T-helper 17 cell (primary cell): ENCODE results near the gene UNC5C. TPM values are rescaled to one million over a fixed set of nuclear protein-coding genes. Genes with fewer than 3 reads are reported as not detected.

Experiments used
- ATAC-seq: fragments of 150-1000 bp; cut with Tn5 transposase; 2 replicates; pipeline ENCODE4 v1.10.0; 2021; ENCODE audit warnings: mild to moderate bottlenecking, moderate library complexity
- DNase-seq, 3 donors: peaks; one replicate each; pipeline versions ENCODE4 v3.0.0 to v3.0.0-alpha.2; 2020 to 2021
- H3K9me3 ChIP-seq: one replicate; pipeline ENCODE4 v1.7.0; 2013; ENCODE audit warnings: low read length, mild to moderate bottlenecking; ENCODE audit not compliant: control insufficient read depth, poor library complexity, severe bottlenecking
- H3K27ac Mint-ChIP-seq: one replicate; pipeline ENCODE4 v1.8.0; 2022; ENCODE audit warnings: mild to moderate bottlenecking, moderate library complexity, mixed read lengths
- H3K27me3 Mint-ChIP-seq: one replicate; pipeline ENCODE4 v1.8.0; 2022; ENCODE audit warnings: mixed read lengths
- H3K36me3 Mint-ChIP-seq: one replicate; pipeline ENCODE4 v1.8.0; 2022; ENCODE audit warnings: low read depth, mixed read lengths
- H3K4me1 Mint-ChIP-seq: one replicate; pipeline ENCODE4 v1.8.0; 2022; ENCODE audit warnings: mild to moderate bottlenecking, mixed read lengths
- H3K4me3 Mint-ChIP-seq: one replicate; pipeline ENCODE4 v1.8.0; 2022; ENCODE audit warnings: mild to moderate bottlenecking, moderate library complexity, mixed read lengths
- total RNA-seq, 4 donors: library from RNA in 2 of 4; stranded (reverse) in 2 of 4; gene quantifications; one replicate each; pipeline ENCODE4 v1.2.3 and lab custom pipeline; 2022 to 2026

The UNC5C gene
- total RNA-seq, 2 donors from 2014 or later = 0.18 TPM; not detected in 1

DNA sequence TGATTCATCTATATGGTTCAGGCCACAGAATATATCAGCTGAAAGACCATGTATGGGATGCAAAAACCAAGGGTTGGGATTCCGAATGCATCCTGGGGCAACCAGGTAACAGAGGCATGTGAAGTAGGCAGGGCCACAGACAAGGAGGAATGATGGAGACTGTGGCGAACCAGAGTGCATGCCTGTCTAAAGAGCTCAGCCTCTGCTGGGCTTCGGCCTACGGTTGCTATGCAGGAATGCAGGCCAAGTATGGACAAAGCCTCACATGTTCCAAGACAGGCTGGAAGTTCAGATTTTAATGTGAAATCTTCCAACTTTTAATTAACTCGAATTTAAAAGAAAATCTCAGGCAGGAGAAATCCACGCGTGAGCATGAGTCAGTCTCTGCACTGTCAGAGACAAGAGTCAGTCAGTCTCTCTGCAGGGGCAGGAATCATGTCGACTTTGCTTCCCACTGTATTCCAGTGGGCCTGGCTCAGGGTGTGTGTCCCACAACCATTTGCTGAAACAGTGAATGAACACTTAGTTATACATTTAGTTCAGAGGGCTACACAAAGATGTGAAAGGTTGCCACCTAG lies 344.4 kb downstream of the UNC5C start:
- H3K4me3 Mint-ChIP-seq = no peak overlapping the region
- H3K9me3 ChIP-seq = no peaks in the 10 kb centered on the region
- peaks cover 4% of the 10 kb centered on the region for H3K4me1 Mint-ChIP-seq
- no peaks in the 10 kb centered on the region for H3K36me3 Mint-ChIP-seq
- no peak for ATAC-seq
- no peaks in the 10 kb centered on the region for H3K27me3 Mint-ChIP-seq
- DNase-seq = no peak
- H3K27ac Mint-ChIP-seq = no peak overlapping the region

DNA sequence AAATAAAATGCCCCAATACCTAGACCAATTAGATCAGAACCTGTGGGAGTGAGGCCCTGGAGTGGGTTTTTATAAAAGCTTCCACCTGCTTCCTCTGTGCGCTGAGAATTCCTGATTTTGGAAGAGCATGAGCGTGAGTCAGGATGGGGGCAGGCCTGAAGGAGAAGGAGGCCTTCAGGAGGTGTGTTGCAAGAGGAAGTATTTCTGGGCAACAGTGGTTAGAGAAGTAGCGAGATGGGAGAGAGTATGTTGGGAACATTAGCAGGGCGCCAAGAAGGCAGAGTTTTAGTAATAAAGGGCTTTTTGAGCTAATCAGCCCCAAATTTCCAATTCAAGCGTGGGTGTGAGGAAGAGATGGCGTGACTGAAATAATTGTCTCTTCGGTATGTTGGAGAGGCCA lies 349.8 kb downstream of the UNC5C start:
- no peak for DNase-seq
- ATAC-seq = no peak
- H3K27me3 Mint-ChIP-seq = no peaks in the 10 kb centered on the region
- H3K9me3 ChIP-seq = no peaks in the 10 kb centered on the region
- peaks cover 11% of the 10 kb centered on the region for H3K4me1 Mint-ChIP-seq
- H3K4me3 Mint-ChIP-seq = no peak overlapping the region
- H3K27ac Mint-ChIP-seq = no peak overlapping the region
- no peaks in the 10 kb centered on the region for H3K36me3 Mint-ChIP-seq

DNA sequence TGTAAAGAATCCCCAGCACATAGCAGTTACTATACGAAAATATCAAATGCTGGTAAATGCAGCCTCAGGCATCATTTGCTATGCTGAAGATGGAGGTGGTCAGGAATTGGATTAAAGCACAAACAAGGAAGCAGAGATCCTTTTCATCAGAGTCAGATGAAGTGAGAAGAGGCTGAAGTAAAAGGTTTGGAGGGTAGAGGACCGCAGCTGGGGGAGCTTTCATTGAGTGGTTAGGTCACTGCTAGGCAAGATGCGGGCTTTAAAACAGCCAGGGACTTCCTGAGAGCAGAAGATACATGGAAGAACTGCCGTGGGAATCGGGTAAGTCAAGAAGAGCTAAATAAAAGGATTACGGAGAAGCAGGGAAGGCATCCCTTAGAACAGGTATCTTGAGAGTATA lies 351.4 kb downstream of the UNC5C start:
- no peaks in the 10 kb centered on the region for H3K9me3 ChIP-seq
- Mint-ChIP-seq H3K4me1 (peaks cover 22% of the 10 kb centered on the region), H3K27ac (peak overlapping the region; percentile 41), H3K4me3 (no peak overlapping the region), H3K27me3 (no peaks in the 10 kb centered on the region), H3K36me3 (no peaks in the 10 kb centered on the region)
- DNase-seq = no peak
- no peak for ATAC-seq

DNA sequence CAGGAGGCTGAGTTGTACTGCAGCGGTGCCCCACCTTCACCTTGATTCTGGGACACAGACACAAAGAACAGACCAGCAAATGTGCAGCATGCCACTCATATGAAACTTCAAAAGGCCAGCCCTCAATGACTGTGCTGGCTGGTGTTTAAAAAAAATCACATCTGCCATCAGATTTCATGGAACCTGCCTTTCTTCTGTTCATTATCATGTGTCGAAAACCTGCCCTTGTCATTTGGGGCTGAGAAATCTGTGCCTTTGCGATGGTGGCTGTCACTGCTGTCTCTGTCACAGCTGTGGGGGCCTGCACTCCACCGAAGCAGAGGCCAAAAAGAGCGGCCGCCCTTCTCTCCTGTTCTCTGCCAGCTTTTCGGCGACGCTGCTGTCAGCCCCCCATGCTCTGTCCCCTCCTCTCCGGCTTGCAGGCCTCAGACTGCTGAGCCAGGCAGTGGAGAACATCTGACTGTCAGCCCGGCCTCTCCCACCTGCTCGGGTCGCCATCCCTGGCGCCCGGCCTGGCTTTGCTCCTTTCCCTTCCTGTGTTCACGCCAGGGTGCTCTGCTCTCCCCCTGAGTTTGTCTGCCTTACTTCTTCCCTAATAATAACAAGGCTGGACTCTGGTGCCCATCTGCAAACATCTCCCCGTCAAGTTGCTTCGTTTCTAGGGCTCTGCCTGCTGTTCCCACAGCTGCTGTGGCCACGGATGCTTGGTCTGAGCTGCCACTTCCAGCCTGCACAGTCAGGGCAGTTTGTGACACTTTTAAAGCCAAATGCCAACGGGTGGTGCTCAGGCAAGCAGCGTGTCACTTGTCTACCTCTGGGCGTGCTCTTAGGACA lies 355.2 kb downstream of the UNC5C start:
- Mint-ChIP-seq H3K36me3 (no peaks in the 10 kb centered on the region), H3K27ac (peak overlapping the region; percentile 98), H3K4me1 (peaks cover 44% of the 10 kb centered on the region), H3K27me3 (no peaks in the 10 kb centered on the region), H3K4me3 (no peak overlapping the region)
- DNase-seq = no peak
- no peak for ATAC-seq
- H3K9me3 ChIP-seq = no peaks in the 10 kb centered on the region

DNA sequence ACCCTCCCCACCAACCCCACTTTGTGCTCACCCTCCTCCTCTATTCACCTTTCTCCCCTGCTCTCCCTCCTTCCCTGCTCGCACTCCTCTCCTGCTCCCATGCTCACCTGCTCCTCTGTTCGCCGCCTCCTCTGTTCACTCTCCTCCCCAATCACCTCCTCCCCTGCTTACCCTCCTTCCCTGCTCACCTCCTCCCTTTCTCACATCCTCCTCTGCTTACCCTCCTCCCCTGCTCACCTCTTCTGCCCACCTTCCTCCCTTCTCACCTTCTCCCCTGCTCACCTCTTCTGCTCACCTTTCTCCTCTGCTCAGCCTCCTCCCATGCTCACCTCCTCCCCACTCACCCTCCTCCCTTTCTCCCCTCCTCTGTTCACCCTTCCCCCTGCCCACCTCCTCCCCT lies 357.2 kb downstream of the UNC5C start:
- no peaks in the 10 kb centered on the region for H3K27me3 Mint-ChIP-seq
- no peak for DNase-seq
- peaks cover 46% of the 10 kb centered on the region for H3K4me1 Mint-ChIP-seq
- no peak for ATAC-seq
- H3K36me3 Mint-ChIP-seq = no peaks in the 10 kb centered on the region
- H3K27ac Mint-ChIP-seq = peak overlapping the region; percentile 98
- no peaks in the 10 kb centered on the region for H3K9me3 ChIP-seq
- no peak overlapping the region for H3K4me3 Mint-ChIP-seq

DNA sequence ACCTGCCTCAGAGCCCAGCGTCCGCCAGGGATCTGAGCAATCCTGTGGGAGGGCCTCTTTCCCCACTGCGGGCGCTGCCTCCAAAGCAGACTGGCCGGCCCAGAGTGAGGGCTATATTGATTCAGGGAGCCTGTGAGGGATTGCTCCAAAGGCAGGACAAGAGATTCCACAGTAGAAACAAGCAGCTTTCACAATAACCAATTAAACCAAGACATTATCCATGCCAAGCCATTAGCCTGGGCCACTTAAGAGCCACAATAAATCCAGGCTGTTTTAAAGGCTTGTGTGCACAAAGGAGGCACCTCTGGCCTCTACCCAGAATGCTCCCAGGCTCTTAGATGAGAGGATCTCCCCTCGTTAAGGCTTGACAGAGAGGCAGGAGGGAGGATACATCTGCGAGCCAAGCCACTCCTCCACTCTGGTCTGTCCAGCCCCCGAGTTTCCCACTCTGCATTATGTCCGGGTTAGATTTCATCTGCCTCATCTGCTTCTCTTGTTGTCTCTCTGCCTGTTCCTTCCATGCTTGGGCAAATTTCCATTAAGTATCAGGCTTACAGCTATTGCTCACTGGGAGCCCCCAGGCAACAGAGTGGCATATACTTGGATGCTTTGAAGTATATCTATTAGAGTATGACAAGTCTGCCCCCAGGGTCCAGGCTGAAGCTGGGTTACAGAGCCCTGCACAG lies 357.9 kb downstream of the UNC5C start:
- Mint-ChIP-seq H3K4me3 (no peak overlapping the region), H3K27me3 (no peaks in the 10 kb centered on the region), H3K4me1 (peaks cover 46% of the 10 kb centered on the region), H3K36me3 (no peaks in the 10 kb centered on the region), H3K27ac (peak overlapping the region; percentile 98)
- no peak for DNase-seq
- no peak for ATAC-seq
- H3K9me3 ChIP-seq = no peaks in the 10 kb centered on the region

DNA sequence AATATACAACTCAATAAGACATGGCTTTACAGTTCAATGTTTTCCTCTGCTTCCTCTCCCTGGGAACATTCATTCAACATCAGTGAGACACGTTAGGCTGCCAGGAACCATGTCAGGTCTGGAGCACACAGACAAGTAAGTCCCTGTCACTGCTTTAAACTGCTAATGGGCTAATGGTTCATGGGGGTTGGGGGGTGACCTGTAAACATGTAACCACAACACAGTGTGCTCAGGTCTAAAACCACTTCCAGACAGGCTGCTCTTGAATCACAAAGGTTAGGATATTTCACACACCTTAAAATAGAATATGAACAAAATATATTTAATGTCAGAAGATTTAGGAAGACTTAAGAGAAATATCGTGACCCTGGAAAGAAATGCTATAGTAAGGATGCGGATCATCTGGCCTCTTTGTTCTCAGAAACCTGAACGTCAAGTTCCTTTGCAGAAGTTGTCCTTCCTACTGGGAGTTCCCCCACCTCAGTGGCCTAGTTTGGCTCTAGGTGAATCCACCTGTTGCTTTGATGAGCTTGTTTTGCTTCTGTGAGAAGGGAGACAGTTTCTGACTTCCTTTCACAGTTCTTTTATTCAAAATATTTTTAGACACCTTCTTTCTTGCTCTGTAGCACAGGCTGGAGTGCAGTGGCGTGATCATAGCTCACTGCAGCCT lies 359.9 kb downstream of the UNC5C start:
- peak overlapping the region; percentile 75 for H3K4me3 Mint-ChIP-seq
- H3K27ac Mint-ChIP-seq = peak overlapping the region; percentile 98
- no peaks in the 10 kb centered on the region for H3K9me3 ChIP-seq
- DNase-seq (no peak), ATAC-seq (peak; percentile 93)
- H3K36me3 Mint-ChIP-seq = no peaks in the 10 kb centered on the region
- H3K4me1 Mint-ChIP-seq = peaks cover 34% of the 10 kb centered on the region
- no peaks in the 10 kb centered on the region for H3K27me3 Mint-ChIP-seq

DNA sequence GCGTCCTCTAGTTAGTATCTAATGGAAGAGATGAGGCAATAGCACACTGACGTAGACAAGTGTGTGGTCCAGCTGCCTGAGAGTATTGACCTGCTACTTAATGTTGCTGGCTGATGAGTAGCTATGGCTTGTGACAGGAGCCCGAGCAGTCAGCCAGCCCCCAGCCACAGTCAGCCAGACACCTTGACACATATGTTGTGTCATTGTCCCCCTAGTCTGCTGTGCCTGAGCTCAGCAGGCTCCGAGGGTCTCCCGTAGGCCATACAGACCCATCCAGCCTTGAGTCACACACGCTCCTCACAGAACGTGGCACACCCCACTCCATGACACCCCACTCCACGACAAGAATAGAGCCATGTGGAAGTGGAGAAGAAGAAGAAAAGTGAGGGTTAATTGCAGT lies 362.1 kb downstream of the UNC5C start:
- DNase-seq (no peak), ATAC-seq (no peak)
- Mint-ChIP-seq H3K36me3 (no peaks in the 10 kb centered on the region), H3K4me1 (peaks cover 25% of the 10 kb centered on the region), H3K4me3 (no peak overlapping the region), H3K27ac (peak overlapping the region; percentile 65), H3K27me3 (no peaks in the 10 kb centered on the region)
- H3K9me3 ChIP-seq = no peaks in the 10 kb centered on the region

DNA sequence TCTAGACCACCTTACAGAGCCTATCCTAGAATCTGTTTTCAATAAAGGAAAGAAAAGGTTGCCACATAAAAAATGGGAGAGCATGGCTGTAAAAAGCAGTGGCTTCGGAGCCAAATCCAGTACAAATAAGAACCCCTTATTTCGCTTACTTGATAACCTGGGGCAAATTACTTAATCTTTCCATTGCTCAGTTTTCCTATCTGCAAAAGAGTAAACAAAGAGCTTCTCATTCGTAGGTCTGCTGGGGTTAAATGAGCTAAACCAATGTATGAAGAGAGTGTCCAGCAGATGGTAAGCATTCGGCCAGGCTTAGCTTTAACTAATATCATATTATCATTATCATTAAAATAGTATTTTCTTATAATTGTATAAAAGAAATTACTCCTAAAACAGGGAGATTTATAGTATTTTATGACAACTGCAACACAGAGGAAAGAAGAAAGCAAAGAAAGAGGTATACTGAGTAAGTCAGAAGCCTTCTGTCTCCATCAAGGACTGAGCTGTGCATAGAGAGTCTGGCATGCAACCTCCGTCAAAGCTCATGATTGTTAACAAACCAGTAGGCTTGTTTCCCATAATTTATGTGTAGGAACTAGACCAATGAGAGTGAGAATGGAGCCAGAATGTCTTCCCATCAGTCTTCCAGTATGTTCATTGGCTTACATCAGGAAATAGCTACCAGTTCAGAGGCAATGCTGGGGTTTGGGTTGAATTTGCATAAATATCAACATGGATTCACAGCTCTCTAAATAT lies 364.9 kb downstream of the UNC5C start:
- Mint-ChIP-seq H3K27ac (peak overlapping the region; percentile 91), H3K4me3 (no peak overlapping the region), H3K36me3 (no peaks in the 10 kb centered on the region), H3K27me3 (peaks cover 7% of the 10 kb centered on the region), H3K4me1 (peaks cover 13% of the 10 kb centered on the region)
- H3K9me3 ChIP-seq = no peaks in the 10 kb centered on the region
- no peak for ATAC-seq
- DNase-seq = no peak

DNA sequence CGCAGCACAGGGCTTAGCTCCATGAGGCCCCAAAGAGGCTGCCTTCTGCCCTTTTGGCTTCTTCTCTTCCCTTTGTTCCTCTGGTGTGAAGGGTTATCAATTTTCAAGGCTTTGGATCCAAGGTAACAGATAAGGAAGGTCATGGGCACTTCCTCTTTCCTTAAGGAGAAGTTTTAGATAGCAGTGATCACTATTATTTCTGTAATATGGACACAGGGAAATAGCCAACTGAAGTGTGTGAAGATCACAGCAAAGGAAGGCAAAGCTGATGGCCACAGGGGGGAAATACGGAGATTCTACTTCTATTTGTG lies 366.8 kb downstream of the UNC5C start:
- H3K27ac Mint-ChIP-seq = peak overlapping the region; percentile 91
- H3K9me3 ChIP-seq = no peaks in the 10 kb centered on the region
- peaks cover 7% of the 10 kb centered on the region for H3K27me3 Mint-ChIP-seq
- peaks cover 9% of the 10 kb centered on the region for H3K4me1 Mint-ChIP-seq
- H3K36me3 Mint-ChIP-seq = no peaks in the 10 kb centered on the region
- no peak for ATAC-seq
- DNase-seq = no peak
- no peak overlapping the region for H3K4me3 Mint-ChIP-seq

DNA sequence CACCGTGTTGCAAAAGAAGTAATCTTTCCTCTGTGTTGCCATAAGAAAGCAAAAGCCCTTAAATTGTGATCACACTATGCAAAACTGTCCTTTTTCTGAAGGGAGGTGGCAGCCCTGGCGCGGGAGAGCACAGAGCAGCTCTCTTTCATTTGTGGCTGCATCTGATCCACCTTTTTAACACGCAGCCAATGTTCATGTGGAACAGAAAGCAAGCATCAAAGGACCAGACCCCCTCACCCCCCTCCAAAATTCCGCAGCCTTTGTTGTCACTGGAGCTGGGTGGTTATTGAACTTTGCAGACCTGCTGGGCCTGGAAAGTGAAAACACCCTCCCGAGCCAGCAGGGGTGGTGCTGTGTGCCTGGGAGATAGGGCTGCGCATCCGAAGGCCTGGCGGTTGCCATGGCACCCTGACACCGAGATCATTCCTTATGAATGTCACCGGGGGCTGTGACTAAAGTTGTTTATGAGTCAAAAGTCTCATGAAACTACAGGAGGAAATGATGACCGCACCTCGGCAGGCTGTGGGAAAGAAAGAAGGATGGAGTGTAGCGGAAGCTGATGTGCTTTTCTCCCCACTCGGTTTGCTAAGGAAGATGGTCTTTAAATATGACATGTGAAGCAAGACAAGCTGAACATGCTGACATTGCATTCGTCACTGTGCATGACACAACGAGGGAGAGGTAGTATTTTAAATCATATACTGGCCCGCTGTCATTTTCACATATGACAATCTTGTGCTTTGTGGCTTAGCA lies 367.4 kb downstream of the UNC5C start:
- Mint-ChIP-seq H3K27me3 (peaks cover 7% of the 10 kb centered on the region), H3K4me1 (peaks cover 9% of the 10 kb centered on the region), H3K27ac (peak overlapping the region; percentile 91), H3K36me3 (no peaks in the 10 kb centered on the region), H3K4me3 (peak overlapping the region; percentile 41)
- ATAC-seq (peak; percentile 88), DNase-seq (peak in 2 of 3 donors; percentile 14 to 27)
- H3K9me3 ChIP-seq = no peaks in the 10 kb centered on the region

DNA sequence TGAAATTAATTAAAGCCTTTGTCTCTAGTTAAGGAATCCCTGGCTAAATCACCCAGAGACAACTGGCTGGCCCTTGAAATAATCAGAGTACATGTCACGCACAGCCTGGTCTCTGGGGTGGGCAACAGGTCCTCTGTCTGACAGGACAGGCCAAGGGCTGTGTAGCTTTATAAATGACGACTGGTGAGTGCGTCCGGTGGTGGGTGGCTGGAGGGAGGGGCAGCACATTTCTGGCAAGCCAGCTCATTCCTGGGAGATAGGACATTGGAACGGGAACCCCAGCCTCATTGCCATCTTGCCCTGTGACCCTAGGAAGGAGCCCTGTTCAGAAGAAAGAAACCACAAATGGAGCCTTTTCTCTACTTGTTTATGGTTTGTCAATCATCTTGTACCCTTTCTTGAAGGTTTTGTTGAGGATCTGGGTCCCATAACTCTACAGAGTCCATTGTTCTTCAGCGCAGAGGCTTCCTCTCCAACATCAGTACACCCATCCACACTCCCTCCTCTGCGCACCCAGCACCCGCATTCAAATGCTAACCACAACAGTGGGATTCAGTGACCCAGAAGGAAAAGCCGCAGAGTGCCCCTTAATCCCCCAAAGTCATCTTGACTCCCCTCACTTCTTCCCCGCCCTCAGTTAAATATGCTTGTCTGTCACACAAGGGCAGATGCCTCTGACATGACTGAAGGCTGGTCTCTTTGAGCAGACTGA lies 368.1 kb downstream of the UNC5C start:
- Mint-ChIP-seq H3K27ac (peak overlapping the region; percentile 67), H3K36me3 (no peaks in the 10 kb centered on the region), H3K4me3 (peak overlapping the region; percentile 41), H3K27me3 (peaks cover 7% of the 10 kb centered on the region), H3K4me1 (peaks cover 9% of the 10 kb centered on the region)
- no peaks in the 10 kb centered on the region for H3K9me3 ChIP-seq
- DNase-seq (no peak), ATAC-seq (no peak)
